Small intestine (tissue), 7 donors: Measurements from ENCODE around the gene SRC. TPM values are rescaled to one million over a fixed set of nuclear protein-coding genes. Genes with fewer than 3 reads are reported as not detected.

Experiments used
- DNase-seq, 2 donors: peaks; one replicate each; pipeline versions ENCODE4 v3.0.0 to v3.0.0-alpha.2; 2013
- FAIRE-seq: peaks from 2 replicates; lab custom pipeline; 2012; peaks lifted over from hg19 to GRCh38; lab: Jason Lieb, UNC
- H3K27ac ChIP-seq, 3 donors: one replicate each; pipeline ENCODE4 v1.5.1; 2013; ENCODE audit warnings: low read length in 2 of 3, mild to moderate bottlenecking in 2 of 3, control low read depth in 1 of 3, inconsistent platforms in 1 of 3, low read depth in 1 of 3, moderate library complexity in 1 of 3
- H3K27me3 ChIP-seq, 3 donors: one replicate each; pipeline ENCODE4 v1.6.1; 2013; ENCODE audit warnings: low read length in 3 of 3, inconsistent platforms in 1 of 3; ENCODE audit not compliant: control insufficient read depth in 3 of 3, insufficient read depth in 3 of 3
- H3K36me3 ChIP-seq, 3 donors: one replicate each; pipeline ENCODE4 v1.6.1; 2013; ENCODE audit warnings: low read length in 3 of 3, inconsistent platforms in 1 of 3, low read depth in 1 of 3, mild to moderate bottlenecking in 1 of 3, moderate library complexity in 1 of 3; ENCODE audit not compliant: control insufficient read depth in 3 of 3, insufficient read depth in 2 of 3
- H3K4me1 ChIP-seq, 3 donors: one replicate each; pipeline ENCODE4 v1.6.1; 2013; ENCODE audit warnings: low read length in 2 of 3, inconsistent platforms in 1 of 3, low read depth in 1 of 3, mild to moderate bottlenecking in 1 of 3, moderate library complexity in 1 of 3; ENCODE audit not compliant: control insufficient read depth in 3 of 3, insufficient read depth in 2 of 3
- H3K4me3 ChIP-seq, 3 donors: one replicate each; pipeline ENCODE4 v1.5.1; 2013; ENCODE audit warnings: low read length in 3 of 3, control low read depth in 1 of 3, inconsistent platforms in 1 of 3, low read depth in 1 of 3, mild to moderate bottlenecking in 1 of 3, moderate library complexity in 1 of 3
- H3K9me3 ChIP-seq, 2 donors: one replicate each; pipeline ENCODE4 v1.6.1; 2013; ENCODE audit warnings: low read depth in 1 of 2, low read length in 1 of 2; ENCODE audit not compliant: control insufficient read depth in 2 of 2, insufficient read depth in 1 of 2
- WGBS, 3 donors: extraction: QIAGEN DNeasy Blood & Tissue Kit; methylation state at CpG; one replicate each; pipeline ENCODE4 v1.1.7; 2013; 5-methylcytosine and 5-hydroxymethylcytosine counted together
- polyA plus RNA-seq, 4 donors: library from polyadenylated mRNA; stranded (reverse) in 3 of 4; unstranded in 1 of 4; fragments of 200-250 nt in 3 of 4; fragments of 120-200 nt in 1 of 4; gene quantifications; one replicate each; pipeline versions ENCODE4 v1.2.1 to v1.2.3, GENCODE V29; 2013
- donor health status: healthy with polysubstance abuse.
- donor health status: control.
- donor health status: control.
- donor health status: Bipolar disorder and iron deficiency.
- donor health status: healthy.

SRC gene
- polyA plus RNA-seq, 4 donors, result 70.8 to 173 (median 95.3) TPM

DNA sequence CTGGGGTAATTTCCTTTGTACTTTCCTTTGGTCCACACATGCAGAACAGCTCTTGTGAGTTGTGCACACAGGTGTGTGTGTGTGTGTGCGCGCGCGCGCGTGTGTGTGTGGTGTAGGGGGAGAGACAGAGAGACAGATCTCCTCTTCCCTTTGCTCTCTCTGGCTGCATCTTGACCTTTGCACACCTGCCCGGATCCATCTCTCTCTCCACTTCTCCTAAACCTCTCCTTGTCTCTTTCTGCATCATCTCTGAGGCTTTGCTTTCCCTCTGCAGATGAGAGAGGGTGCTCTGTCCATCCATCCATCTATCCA lies 67.0 kb downstream of the SRC start:
- Histone ChIP-seq H3K27me3 (peaks cover 0 to 41% (median 2%) of the 10 kb centered on the region in 3 donors), H3K4me1 (peaks cover 0 to 19% (median 0%) of the 10 kb centered on the region in 3 donors), H3K4me3 (no peak overlapping the region), H3K9me3 (no peaks in the 10 kb centered on the region), H3K27ac (no peak overlapping the region), H3K36me3 (no peaks in the 10 kb centered on the region)
- WGBS, 3 donors, result 25 to 73% (median 65%) methylated on average over 7 of the region's 7 CpGs
- DNase-seq, result no peak
- FAIRE-seq, result no peak

DNA sequence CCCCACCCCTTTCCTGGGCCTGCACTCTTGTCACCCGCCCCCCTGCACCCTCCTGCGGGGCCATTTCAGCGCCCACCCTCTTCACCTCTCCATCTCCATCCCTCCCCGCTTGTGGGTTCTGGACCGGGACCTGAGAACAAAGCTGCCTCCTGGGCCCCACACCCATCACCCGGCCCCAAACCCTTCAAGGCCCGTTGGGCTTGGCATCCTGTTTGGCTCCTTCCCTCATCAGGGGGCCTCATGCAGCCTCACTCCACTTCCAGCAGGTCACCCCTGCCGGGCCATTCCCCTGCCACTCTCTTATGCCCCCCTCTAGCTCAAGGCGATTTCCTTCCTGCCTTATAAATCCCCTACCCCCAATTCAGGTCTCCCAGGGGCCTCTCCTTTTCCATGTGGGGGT lies 67.4 kb downstream of the SRC start:
- FAIRE-seq (no peak), DNase-seq (no peak)
- Histone ChIP-seq H3K36me3 (no peaks in the 10 kb centered on the region), H3K27me3 (peaks cover 0 to 42% (median 4%) of the 10 kb centered on the region in 3 donors), H3K4me3 (no peak overlapping the region), H3K27ac (no peak overlapping the region), H3K9me3 (no peaks in the 10 kb centered on the region), H3K4me1 (peaks cover 0 to 19% (median 0%) of the 10 kb centered on the region in 3 donors)
- 64 to 75% (median 65%) methylated on average over 9 of the region's 9 CpGs for WGBS, 3 donors

DNA sequence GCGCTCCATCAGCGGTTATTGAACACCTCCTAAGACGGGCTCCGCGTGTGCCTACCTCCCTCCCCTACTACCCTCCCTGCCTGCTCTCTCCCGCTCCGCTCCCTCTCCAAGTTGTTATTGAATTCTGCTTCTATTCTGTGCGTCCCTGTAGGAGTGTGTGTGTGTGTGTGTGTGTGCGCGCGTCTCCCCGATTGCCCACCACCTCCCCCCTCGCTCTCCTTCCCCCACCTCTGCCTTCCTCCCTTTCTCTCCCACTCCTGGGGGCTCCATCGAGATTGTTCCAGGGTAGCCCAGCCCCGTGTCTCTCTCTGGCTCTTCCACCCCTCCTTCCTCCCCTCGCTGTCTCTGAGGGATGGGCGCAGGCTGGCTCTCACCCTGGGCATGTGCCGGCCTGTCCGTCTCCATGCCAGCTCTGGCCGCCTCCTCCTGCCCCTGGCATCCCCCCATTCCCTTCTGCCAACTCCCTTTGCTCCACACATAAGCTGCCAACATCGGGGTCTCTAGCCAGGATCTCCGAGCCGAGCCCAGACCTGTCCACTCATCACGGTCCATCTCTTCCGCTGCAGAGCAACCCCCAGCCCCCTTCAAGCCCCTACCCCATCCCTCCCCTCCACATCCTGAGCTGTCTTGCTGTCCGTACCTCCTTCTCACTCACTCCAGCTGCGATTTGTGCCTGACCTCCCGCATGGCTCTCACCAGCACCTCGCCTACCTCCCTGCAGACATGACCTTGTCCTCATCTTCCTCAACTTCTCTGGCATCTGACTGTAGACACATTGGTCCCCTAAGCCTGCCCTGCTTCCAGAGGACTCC lies 68.5 kb downstream of the SRC start:
- WGBS, 3 donors, result 58 to 80% (median 64%) methylated on average over 26 to 29 of the region's 29 CpGs
- Histone ChIP-seq H3K4me1 (peaks cover 0 to 12% (median 0%) of the 10 kb centered on the region in 3 donors), H3K27me3 (peaks cover 0 to 34% (median 6%) of the 10 kb centered on the region in 3 donors), H3K27ac (no peak overlapping the region), H3K36me3 (no peaks in the 10 kb centered on the region), H3K9me3 (no peaks in the 10 kb centered on the region), H3K4me3 (no peak overlapping the region)
- DNase-seq (no peak), FAIRE-seq (no peak)

DNA sequence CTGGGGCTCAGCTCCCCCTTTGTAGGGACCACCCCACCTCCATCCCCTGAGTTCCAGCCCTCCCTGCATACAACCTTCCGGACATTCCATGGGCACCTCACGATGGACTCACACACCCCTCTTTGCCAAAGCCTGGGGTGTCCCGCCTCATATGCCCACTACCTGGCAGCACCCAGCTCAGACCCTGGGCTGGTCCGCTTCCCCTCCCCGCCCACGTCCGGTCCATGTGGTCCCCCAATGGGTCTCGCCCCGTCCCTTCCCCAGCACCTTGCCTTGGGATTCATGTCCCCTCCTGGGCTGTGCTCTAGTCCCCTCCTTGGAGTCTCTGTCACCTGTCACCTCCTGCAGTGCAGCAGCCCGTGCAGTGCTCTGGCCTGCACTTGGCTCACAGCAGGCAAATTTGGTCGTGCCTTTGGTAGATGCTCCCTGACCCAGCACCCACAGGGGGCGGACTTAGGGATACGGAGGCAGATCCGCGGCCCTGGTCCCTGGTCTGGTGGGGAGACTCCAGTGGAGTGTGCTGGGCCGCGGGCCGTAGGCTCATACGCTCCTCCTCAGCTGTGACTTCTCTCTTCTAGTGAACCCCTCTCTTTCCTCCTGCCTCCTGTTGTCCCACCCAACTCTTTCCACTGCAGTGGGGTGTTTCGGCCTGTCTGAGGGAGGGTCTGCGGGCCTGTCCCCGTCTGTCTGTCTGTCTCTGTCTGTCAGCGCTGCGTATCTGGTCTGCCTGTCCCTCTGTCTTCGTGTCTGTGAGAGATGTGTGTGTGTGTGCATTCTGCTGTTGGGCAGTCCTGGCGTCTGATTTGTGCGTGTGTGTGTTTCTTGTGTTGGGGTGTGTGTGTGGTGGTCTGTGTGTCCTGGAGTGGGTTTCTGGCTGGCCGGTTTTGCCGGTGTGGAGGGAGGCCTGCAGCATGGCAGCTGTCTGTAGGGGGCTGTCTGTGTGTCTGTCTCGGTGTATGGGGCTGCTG lies 69.5 kb downstream of the SRC start:
- DNase-seq, result no peak
- WGBS, 3 donors, result 81 to 91% (median 83%) methylated on average over 30 of the region's 30 CpGs
- Histone ChIP-seq H3K27me3 (peaks cover 0 to 36% (median 6%) of the 10 kb centered on the region in 3 donors), H3K4me3 (no peak overlapping the region), H3K36me3 (no peaks in the 10 kb centered on the region), H3K27ac (no peak overlapping the region), H3K9me3 (no peaks in the 10 kb centered on the region), H3K4me1 (peaks cover 0 to 12% (median 0%) of the 10 kb centered on the region in 3 donors)
- FAIRE-seq, result no peak

DNA sequence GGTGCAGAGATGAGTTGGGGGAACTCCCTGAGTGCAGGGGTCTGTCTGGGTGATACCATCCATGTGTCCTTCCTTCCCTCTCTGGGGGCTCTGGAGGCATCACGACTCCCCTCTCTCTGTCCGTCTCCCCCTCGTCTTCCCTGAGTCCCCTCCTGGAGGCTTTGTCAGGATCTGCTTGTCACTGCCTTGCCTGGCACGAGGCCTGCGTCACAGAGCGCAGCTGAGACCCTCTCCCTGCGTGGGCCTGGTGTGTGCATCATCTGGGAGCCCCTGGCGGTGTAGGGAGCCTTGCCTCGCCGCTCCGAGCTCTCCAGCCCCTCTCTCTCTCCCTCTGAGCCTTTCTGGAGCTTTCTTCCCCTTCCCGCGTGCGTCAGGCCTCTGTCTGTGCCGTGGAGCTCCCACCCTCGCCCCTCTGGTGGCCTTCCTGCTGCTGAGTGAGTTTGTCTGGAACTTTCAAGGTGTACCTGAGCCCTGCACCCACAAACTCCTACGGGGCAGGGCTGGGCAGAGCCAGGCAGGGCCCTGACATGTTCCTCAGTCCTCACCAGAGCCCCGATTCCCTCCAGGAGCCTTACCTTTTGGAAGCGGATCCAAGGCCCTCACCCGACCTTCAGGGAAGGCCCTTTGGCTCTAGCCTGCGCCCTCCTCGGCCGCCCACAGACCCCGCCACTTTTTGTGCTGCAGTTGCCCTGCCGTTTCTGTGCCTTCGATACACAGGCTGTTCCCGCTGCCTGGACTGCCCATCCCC lies 70.3 kb downstream of the SRC start:
- H3K4me1 ChIP-seq, result peaks cover 0 to 10% (median 0%) of the 10 kb centered on the region in 3 donors
- FAIRE-seq (no peak), DNase-seq (no peak)
- 86 to 90% (median 87%) methylated on average over 26 to 27 of the region's 27 CpGs for WGBS, 3 donors
- no peaks in the 10 kb centered on the region for H3K9me3 ChIP-seq
- peaks cover 0 to 43% (median 6%) of the 10 kb centered on the region in 3 donors for H3K27me3 ChIP-seq
- no peaks in the 10 kb centered on the region for H3K36me3 ChIP-seq
- no peak overlapping the region for H3K4me3 ChIP-seq
- H3K27ac ChIP-seq, result no peak overlapping the region

DNA sequence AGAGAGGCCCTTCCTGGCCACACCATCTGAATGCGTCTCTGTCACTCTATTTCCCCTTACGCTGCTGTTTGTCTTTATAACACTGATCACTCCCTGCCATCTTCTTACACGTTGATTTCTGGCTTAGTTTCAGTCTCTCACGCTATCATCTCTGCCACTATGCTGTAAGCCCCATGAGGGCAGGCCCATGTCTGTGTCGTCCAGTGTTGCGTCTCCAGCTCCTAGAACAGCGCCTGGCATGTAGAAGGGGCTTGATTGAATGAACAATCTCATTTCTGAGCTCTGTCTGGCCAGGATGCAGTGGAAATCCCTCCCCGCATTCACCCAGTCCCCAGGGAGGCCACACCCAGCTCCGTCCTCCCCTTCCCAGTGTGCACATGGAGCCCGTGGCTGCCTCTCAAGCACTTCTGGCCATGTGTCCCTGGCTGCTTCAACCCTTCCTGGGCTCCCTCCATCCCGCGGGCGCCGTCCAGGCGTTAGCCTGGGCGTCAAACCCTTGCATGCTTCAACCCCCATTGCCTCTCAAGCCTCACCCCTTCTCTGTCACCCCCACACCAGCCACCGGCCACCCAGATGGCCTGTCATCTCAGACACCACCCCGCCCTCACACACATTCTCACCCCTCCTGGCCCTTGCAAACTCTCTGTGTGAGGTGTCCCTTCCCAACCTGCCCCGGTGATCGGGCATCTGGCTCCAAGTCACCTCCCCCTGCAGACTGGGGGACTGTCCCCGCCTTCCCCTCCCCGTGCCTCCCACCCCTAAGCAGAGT lies 71.1 kb downstream of the SRC start:
- H3K27me3 ChIP-seq, result peaks cover 0 to 46% (median 9%) of the 10 kb centered on the region in 3 donors
- no peak for FAIRE-seq
- 77 to 82% (median 78%) methylated on average over 22 of the region's 22 CpGs for WGBS, 3 donors

DNA sequence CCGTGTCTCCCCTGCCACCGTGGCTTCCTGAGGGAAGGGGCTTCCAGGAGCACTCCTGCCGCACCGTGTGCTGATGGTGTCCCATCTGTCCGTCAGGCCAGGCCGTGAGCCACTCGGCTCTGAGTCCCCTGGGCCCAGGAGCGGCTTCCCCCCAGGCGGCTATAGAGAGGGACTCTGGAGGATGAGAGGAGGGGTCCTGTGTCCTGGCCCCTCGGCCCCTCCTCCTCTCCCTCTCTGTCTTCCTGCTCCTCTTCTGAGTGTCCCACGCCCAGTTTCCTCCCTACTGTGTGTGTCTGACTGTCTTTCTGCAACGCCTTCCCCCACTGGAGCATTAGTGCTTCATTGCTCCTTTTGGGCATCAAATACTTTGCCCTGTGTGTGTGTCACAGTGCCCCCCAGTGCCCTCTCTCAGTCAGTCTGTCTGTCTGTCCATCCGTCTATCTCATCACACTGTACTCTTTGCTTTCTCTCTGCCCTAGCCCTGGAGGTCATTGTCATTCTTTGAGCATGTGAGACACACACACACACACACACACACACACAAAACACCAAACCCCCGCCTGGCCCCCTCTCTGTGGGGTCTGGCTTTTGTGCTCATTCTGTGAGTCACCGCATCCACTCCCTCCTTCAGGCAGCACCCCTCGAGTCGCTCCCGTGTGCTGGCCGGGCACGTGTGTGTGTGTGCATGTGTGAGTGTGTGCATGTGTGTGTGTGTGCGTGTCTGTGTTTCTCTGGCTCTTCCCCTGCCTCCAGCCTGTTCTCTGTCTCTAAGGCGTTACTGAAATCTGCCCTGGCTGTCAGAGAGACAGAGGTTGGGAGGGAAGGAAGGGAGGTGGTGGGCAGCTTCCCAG lies 71.9 kb downstream of the SRC start:
- 55 to 61% (median 60%) methylated on average over 21 to 22 of the region's 22 CpGs for WGBS, 3 donors
- Histone ChIP-seq H3K4me3 (no peak overlapping the region), H3K27me3 (peaks cover 1 to 49% (median 9%) of the 10 kb centered on the region in 3 donors), H3K27ac (no peak overlapping the region), H3K9me3 (no peaks in the 10 kb centered on the region), H3K36me3 (no peaks in the 10 kb centered on the region), H3K4me1 (no peaks in the 10 kb centered on the region)
- FAIRE-seq (no peak), DNase-seq (no peak)

More for the DNA sequence above, 71.1 kb downstream of the SRC start:
- no peak overlapping the region for H3K4me3 ChIP-seq
- H3K36me3 ChIP-seq, result no peaks in the 10 kb centered on the region
- DNase-seq, result no peak
- no peak overlapping the region for H3K27ac ChIP-seq
- no peaks in the 10 kb centered on the region for H3K9me3 ChIP-seq
- peaks cover 0 to 8% (median 0%) of the 10 kb centered on the region in 3 donors for H3K4me1 ChIP-seq
